Stimulated activated CD8-positive, alpha-beta memory T cell treated with anti-CD3 and anti-CD28 coated beads, Interleukin-4, amount 100 ng/mL, for 1 hour (primary cell): ENCODE results near the gene BABAM1.

Experiments
- DNase-seq, 2 donors: peaks; one replicate each; pipeline ENCODE4 v3.0.0-alpha.2; 2020; ENCODE audit warnings: low read depth in 2 of 2, low spot score in 1 of 2

Gene BABAM1

GRCh38 chr19:17243211-17243829 lies 23.9 kb upstream of the BABAM1 start:
- DNase-seq: no peak

GRCh38 chr19:17243830-17244617 lies 23.2 kb upstream of the BABAM1 start:
- DNase-seq: no peak

- no peak for DNase-seq
Observed at GRCh38 chr19:17244618-17245534, 22.4 kb upstream of the BABAM1 start.

- DNase-seq: no peak
Observed at GRCh38 chr19:17245535-17245984, 21.7 kb upstream of the BABAM1 start, which contains the start of gene NR2F6. NR2F6 (minus strand) TSS chr19:17245919; CDS start chr19:17245220, 699 bp downstream.

- no peak for DNase-seq
Observed at GRCh38 chr19:17246681-17247425, 20.4 kb upstream of the BABAM1 start.

GRCh38 chr19:17248011-17248776 lies 19.0 kb upstream of the BABAM1 start:
- DNase-seq: no peak

GRCh38 chr19:17249887-17250548 lies 17.2 kb upstream of the BABAM1 start:
- no peak for DNase-seq

- no peak for DNase-seq
Observed at GRCh38 chr19:17254636-17255035, 12.6 kb upstream of the BABAM1 start.

GRCh38 chr19:17255150-17255621 lies 12.1 kb upstream of the BABAM1 start:
- no peak for DNase-seq

- no peak for DNase-seq
Observed at GRCh38 chr19:17256130-17256529, 11.1 kb upstream of the BABAM1 start.

GRCh38 chr19:17259118-17259780 lies 8.0 kb upstream of the BABAM1 start:
- DNase-seq: no peak

- DNase-seq: no peak
Observed at GRCh38 chr19:17259934-17260333, 7.3 kb upstream of the BABAM1 start.

GRCh38 chr19:17260842-17261325 lies 6.4 kb upstream of the BABAM1 start:
- peak; percentile 80 for DNase-seq

GRCh38 chr19:17262557-17262956 lies 4.7 kb upstream of the BABAM1 start:
- no peak for DNase-seq

GRCh38 chr19:17263712-17264640 lies 3.3 kb upstream of the BABAM1 start:
- no peak for DNase-seq

GRCh38 chr19:17264641-17264979 lies 2.6 kb upstream of the BABAM1 start, which contains the start of gene USHBP1:
USHBP1 (minus strand) TSS chr19:17264745; CDS start chr19:17264299, 446 bp downstream.
- DNase-seq: no peak

GRCh38 chr19:17266026-17266425 lies 1.2 kb upstream of the BABAM1 start:
- DNase-seq: no peak

- DNase-seq: no peak
Observed at GRCh38 chr19:17266589-17266974, 661 bp upstream of the BABAM1 start.
